ENCODE results near the gene DYNAP.
A peak's percentile ranks its signal among the peaks of the same experiment; 100 is the strongest.

DNA sequence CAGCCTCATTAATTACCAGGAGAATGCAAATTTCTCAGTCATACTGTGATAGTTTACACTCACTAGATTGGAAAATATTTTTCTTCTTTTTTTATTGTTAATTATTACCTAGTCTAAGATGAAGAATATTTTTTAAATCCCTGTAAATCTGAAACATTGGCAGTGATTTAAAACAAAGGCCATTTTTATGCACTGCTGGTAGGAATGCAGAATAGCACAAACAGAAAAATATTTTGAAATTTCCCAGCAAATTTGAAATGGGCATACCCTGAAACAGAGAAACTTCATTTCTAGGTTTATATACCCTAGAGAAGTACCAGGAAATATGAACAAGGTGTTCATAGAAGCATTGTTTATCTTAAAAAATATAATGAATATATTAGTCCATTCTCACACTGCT lies 31.0 kb downstream of the DYNAP start:
- TF ChIP-seq, protein P1, sequence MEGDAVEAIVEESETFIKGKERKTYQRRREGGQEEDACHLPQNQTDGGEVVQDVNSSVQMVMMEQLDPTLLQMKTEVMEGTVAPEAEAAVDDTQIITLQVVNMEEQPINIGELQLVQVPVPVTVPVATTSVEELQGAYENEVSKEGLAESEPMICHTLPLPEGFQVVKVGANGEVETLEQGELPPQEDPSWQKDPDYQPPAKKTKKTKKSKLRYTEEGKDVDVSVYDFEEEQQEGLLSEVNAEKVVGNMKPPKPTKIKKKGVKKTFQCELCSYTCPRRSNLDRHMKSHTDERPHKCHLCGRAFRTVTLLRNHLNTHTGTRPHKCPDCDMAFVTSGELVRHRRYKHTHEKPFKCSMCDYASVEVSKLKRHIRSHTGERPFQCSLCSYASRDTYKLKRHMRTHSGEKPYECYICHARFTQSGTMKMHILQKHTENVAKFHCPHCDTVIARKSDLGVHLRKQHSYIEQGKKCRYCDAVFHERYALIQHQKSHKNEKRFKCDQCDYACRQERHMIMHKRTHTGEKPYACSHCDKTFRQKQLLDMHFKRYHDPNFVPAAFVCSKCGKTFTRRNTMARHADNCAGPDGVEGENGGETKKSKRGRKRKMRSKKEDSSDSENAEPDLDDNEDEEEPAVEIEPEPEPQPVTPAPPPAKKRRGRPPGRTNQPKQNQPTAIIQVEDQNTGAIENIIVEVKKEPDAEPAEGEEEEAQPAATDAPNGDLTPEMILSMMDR (conservative IDR thresholded peaks at IDR 0.05; ENCODE audit: low read depth, low read length), result 0 out of 2 replicates have a peak, but pooled peaks have one; percentile 14
- TF ChIP-seq EZH2phosphoT487 (IDR thresholded peaks at IDR 0.05; ENCODE audit: borderline replicate concordance, low read length), result no peak
- TF ChIP-seq EZH2 (IDR thresholded peaks at IDR 0.05; ENCODE audit: low read length, unreplicated experiment), result no peak

Measured in PC-3 (cell line).